GM19324 (cell line): ENCODE measurements around the gene FAM25G.
"Not testable (repeated sequence)": the region's sequence is repeated elsewhere in the genome, so short reads cannot be mapped to it uniquely, and the experiment has no call there.

Experiments
- ATAC-seq: cut with Tn5 transposase; IDR thresholded peaks from one replicate; pipeline ENCODE4 v1.9.1; 2021; ENCODE audit warnings: mild to moderate bottlenecking, moderate library complexity; ENCODE audit not compliant: unreplicated experiment, low FRiP score

Gene FAM25G

GRCh38 chr10:47467458-47467857 is 24.0 kb downstream of the FAM25G start:
- ATAC-seq, result not testable (repeated sequence)

- not testable (repeated sequence) for ATAC-seq
Observed at GRCh38 chr10:47465216-47465917, 26.1 kb downstream of the FAM25G start.

- ATAC-seq, result not testable (repeated sequence)
Observed at GRCh38 chr10:47462577-47463358, 28.7 kb downstream of the FAM25G start.

GRCh38 chr10:47461261-47461687 is 30.2 kb downstream of the FAM25G start:
- ATAC-seq, result not testable (repeated sequence)

DNA sequence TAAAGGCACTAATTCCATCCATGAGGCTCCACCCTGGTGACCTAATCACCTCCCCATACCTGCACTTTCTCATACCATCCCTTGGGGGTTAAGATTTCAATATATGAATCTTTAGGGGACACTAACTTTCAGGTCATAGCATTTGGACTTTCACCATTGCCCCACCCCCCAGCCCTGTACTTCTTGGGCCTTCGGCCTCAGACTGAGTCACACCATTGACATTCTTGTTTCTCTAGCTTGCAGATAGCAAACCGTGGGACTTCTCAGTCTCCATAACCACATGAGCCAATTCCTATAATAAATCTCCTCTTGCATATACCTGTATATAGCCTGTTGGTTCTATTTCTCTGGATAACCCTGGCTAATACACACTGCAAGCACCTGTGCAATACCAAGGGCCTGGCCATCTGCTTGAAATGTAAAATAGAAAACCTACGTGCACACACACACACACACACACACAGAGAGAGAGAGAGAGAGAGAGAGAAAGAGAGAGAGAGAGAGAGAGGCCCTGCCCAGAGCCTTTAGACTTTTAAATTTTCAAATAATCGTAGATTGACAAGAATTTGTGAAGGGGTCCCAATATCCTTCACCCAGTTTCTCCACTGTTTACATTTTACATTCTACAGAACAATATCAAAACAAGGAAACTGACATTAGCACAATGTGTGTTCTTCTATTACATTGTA is 32.9 kb downstream of the FAM25G start:
- no peak for ATAC-seq

DNA sequence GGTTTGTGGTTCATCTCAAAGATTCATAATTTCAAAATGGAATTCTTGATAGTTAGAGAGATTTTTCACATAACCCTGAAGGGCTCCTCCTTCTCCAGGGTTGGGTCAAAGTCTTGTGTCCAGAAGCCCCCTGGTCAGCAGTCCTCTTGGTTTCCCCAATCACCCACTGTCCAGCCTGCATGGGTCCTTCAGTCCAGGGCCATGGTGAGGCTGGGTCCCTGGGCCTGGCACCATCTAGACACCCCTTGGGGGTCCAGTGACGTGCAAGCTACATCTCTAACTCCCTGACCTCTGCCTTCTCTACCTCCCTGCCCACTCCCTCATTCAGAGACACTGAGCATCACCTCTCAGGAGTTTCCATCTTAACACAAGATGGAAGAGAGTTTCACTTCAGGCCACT is 33.7 kb downstream of the FAM25G start:
- ATAC-seq, result no peak

DNA sequence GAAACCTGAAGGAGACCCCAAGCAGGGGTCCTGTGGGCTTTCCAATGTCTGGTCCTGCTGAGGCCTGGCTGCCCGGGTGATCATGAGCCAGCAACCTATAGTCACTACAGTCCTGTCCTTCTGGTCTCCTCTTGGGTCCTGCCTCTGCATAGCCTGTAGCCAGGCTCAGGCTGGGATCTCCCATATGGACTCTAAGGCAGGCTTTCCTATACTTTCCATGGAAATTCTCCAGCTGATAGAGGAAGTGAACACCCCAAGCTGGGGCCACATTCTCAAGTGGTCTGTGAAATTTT is 34.0 kb downstream of the FAM25G start:
- ATAC-seq, result no peak

GRCh38 chr10:47456794-47457527 is 34.5 kb downstream of the FAM25G start:
- ATAC-seq, result no peak

DNA sequence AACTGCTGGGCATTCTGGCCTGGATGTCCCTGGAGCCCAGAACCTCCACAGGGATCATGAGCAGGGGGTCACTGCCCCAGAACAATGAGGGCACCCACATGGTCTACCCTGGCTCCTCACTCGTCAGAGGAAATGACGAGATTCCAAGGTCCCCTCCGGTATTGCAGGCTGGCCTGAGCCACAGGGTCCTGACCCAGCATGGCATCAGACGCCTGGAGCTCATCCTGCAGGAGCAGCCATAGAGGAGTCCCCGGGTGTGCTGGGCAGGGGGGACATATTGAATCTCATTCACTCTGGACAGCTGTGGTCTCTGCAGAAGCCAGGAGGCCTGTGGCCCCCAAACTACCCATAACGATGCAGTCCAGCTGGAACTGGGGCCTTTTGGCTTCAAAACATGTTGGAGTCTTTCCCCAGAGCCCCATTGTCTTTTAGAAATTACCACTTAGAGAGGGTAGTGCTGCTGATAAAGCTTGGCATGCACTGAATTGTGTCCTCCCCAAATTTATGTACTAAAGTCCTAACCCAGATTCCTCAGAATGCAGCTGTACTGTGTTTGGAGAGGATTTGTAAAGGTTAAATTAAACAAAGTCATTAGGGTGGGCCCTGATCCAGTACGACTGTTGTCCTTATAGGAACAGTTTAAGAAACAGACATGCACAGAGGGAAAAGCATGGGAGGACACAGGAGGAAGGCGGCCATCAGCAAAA is 35.3 kb downstream of the FAM25G start:
- ATAC-seq, result no peak

DNA sequence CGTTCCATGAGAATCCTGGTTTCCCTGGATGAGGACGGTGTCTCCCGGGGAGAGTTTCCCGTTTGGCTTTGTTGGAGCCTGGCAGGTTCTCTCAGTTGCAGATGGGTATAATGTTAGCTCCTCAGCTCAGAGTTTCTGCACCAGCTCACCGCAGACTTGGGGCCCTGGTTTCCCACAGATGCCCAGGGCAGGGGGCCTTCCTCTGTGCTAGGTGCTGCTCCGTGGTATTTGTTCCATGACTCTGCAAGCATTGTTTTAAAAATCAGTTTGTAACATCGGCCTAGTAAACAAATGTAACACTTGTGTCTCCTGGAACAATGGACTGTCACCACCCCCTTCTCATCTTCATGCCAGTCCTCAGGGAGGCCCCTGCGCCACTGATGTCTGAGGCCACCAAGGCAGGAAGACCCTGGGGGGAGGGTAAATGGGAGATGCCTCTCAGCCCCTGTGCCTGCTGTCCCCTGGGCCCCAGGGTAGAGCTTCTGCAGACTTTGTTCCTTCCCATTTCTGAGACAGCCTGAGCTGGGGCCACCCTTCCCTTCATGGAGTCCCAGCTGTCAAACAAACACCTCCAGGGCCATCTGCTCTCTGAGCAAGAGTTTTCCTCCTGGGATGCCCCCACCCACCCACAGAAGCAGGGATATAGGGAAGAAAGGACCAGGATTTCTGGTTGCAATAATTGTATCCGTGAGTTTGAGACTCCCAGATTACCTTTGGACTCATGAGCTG is 36.0 kb downstream of the FAM25G start:
- ATAC-seq, result not testable (repeated sequence)

GRCh38 chr10:47454780-47455058 is 36.8 kb downstream of the FAM25G start:
- no peak for ATAC-seq

- ATAC-seq, result no peak
Observed at GRCh38 chr10:47454008-47454779, 37.3 kb downstream of the FAM25G start.

DNA sequence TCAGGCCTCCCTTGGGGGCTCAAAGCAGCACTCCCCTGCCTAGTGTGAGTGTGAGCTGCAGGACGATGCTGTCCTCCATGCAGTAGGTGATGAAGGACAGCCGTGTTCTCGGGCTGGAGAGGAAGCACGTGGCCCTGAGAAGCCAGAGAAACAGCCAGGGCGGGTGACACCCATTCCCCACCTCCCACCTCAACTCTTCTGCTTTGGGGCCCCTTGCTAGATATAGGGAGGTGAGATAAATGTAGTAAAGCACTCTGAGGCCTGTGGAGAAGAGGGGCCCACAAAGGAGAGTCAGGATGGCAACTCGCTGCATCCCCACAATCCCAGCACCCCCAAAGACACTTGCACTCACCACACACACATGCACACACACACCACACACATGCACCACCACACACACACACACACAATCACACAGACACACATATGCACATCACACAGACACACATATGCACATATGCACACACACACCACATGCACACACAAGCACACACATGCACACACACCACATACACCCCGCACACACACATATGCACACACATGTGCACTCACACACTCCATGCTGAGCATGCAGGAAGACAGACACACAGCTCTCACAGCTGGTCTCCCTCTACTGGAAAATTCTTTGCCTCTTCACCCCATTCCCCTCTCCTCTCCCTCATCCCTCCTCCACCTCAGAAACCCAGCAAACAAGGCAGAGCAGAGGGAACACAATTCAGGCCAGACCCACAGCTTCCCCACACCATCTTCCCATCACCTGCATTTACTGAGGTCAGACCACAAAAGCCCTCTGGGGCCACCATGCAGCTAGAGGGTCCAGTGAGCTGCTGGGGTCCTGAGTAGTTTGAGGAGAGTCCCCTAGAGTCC is 38.1 kb downstream of the FAM25G start:
- no peak for ATAC-seq

DNA sequence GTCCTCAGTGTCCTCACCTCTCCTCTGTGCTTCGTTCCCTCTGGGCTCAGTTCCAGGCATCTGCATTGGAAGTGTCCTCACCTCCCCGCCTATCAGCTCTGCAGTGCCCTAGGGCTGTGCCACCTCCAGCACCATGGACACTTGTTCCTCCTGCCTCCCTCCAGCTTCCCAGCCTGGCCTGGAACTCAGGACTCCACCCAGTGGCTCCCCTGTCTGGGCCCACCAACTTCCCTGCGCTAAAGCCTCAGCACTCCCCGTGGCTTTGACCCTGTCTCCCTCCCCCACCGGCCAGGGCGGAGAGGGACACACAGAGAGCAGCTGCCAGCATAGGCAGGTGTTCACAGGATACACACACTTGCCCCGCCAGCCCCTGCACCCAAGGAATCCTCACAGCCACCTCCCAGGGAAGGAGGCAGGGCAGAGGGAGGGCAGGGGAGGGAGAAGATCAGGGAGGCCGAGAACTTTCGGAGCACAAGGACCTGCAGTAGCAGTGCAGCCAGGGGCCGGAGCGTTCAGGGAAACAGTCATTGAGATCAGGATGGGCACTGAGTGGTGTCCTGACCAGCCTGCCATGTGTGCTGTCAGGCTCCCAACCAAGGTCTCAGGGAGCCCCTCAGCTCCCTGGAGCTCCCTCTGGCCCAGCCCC is 38.9 kb downstream of the FAM25G start:
- ATAC-seq, result no peak

DNA sequence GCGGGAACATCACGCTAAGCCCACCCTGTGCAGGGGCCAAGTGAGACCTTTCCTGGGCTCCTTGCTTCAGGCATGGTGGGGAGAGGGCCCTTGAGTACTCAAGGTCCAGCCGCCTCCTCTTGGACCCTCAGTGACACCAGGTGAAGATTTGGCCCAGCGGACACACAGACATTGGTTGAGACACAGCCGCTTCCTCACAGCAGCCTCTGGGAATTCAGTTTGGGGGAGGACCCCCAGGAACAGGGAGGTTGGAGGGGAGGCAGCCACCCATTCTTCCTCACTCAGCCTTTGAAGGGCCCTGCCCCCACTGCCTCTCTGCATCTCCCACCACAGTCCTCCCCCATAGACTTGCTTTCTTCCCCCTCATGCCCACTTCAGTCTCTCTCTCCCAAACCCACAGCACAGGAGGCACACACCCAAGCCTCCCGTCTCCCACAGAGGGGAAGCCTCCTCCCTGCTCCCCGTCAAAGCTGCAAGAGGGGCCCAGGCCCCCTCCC is 39.5 kb downstream of the FAM25G start:
- ATAC-seq, result no peak

- no peak for ATAC-seq
Observed at GRCh38 chr10:47451273-47451997, 40.1 kb downstream of the FAM25G start.

DNA sequence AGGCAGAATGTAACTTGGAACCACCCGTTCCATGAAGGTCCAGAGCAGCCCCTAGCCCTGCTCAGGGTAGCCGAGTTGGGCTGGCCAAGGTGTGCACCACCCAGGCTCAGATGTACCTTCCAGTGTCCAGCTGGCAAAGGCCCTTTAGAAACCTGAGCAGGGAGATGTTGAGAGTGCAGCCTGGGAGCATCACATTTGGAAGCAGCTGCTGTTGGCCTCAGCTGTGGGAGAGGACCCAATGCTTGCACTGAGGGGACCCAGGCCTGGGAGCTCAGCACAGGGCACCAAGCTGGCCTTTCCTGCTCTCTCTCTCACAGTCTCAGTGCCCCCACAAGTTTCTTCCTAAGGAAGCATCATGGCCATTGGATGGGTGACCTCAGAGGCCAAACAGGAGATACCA is 41.1 kb downstream of the FAM25G start:
- ATAC-seq, result no peak
